ENCODE measurements around the gene BCR. TPM values are rescaled to one million over a fixed set of nuclear protein-coding genes. Genes with fewer than 3 reads are reported as not detected.

BCR gene
- total and polyA plus RNA-seq, 2 of the 8 experiments (the other 6 are each of a cell fraction or from before 2014, with no cell fraction given), result 66.7 to 130 TPM

- no peak for TF ChIP-seq E2F6 (IDR thresholded peaks at IDR 0.05)
Measured at GRCh38 chr22:23288301-23289129, 108.2 kb downstream of the BCR start (continued).

All from H1 (cell line).